MM.1S (cell line): ENCODE results near the gene HTN1.
"Not testable (repeated sequence)": the region's sequence is repeated elsewhere in the genome, so short reads cannot be mapped to it uniquely, and the experiment has no call there.

ENCODE experiments used
- DNase-seq: peaks from one replicate; pipeline ENCODE4 v3.0.0-alpha.2; 2015
- H2AFZ ChIP-seq: fragments of 300-600 bp; sonication (generic); 2 replicates; pipeline ENCODE4 v1.6.0; 2016; ENCODE audit warnings: antibody characterized with exemption, low read length
- H3F3A ChIP-seq: fragments of 300-600 bp; sonication (generic); 2 replicates; pipeline ENCODE4 v1.6.1; 2016; ENCODE audit warnings: mild to moderate bottlenecking, antibody characterized with exemption, low read length, moderate library complexity, mixed read lengths; ENCODE audit not compliant: insufficient read depth
- H3K27ac ChIP-seq: fragments of 300-600 bp; sonication (generic); 2 replicates; pipeline ENCODE4 v1.5.1; 2016; ENCODE audit warnings: mild to moderate bottlenecking, low read length
- H3K27me3 ChIP-seq: fragments of 300-600 bp; sonication (generic); replicated peaks from 2 replicates; pipeline ENCODE4 v1.6.0; 2016; ENCODE audit warnings: low read length; ENCODE audit not compliant: insufficient read depth
- H3K36me3 ChIP-seq: fragments of 300-600 bp; sonication (generic); replicated peaks from 2 replicates; pipeline ENCODE4 v1.6.1; 2016; ENCODE audit warnings: mild to moderate bottlenecking, low read length, mixed read lengths; ENCODE audit not compliant: insufficient read depth
- H3K4me1 ChIP-seq: fragments of 300-600 bp; sonication (generic); 2 replicates; pipeline ENCODE4 v1.6.1; 2016; ENCODE audit warnings: low read length, mixed read lengths
- H3K4me2 ChIP-seq: fragments of 300-600 bp; sonication (generic); 2 replicates; pipeline ENCODE4 v1.6.0; 2016; ENCODE audit warnings: low read depth, low read length
- H3K4me3 ChIP-seq: fragments of 300-600 bp; sonication (generic); 2 replicates; pipeline ENCODE4 v1.5.1; 2016; ENCODE audit warnings: low read length, mixed read lengths
- H3K79me2 ChIP-seq: fragments of 300-600 bp; sonication (generic); 2 replicates; pipeline ENCODE4 v1.6.1; 2016; ENCODE audit warnings: mixed run types, low read length, mixed read lengths
- H3K9ac ChIP-seq: fragments of 300-600 bp; sonication (generic); 2 replicates; pipeline ENCODE4 v1.6.1; 2016; ENCODE audit warnings: low read length, mixed read lengths
- H3K9me2 ChIP-seq: fragments of 300-600 bp; sonication (generic); replicated peaks from 2 replicates; pipeline ENCODE4 v1.6.1; 2016; ENCODE audit warnings: mild to moderate bottlenecking, low read length, mixed read lengths; ENCODE audit not compliant: insufficient read depth
- H3K9me3 ChIP-seq: fragments of 300-600 bp; sonication (generic); replicated peaks from 2 replicates; pipeline ENCODE4 v1.6.1; 2016; ENCODE audit warnings: mild to moderate bottlenecking, low read length, mixed read lengths; ENCODE audit not compliant: insufficient read depth
- H4K20me1 ChIP-seq: fragments of 300-600 bp; sonication (generic); 2 replicates; pipeline ENCODE4 v1.6.1; 2016; ENCODE audit warnings: mild to moderate bottlenecking, low read length, moderate library complexity, mixed read lengths; ENCODE audit not compliant: insufficient read depth
- EZH2 ChIP-seq: fragments of 300-600 bp; sonication (generic); optimal IDR thresholded peaks from 2 replicates; pipeline ENCODE3; 2017; ENCODE audit warnings: low read depth, mild to moderate bottlenecking, antibody characterized with exemption, low read length, mixed read lengths
- EZH2phosphoT487 ChIP-seq: fragments of 300-600 bp; sonication (generic); IDR thresholded peaks from 2 replicates; pipeline ENCODE4 v1.6.1; 2018; ENCODE audit warnings: antibody characterized with exemption, low read length
- TF ChIP-seq, protein P1 (sequence below): fragments of 300-600 bp; sonication (generic); IDR thresholded peaks from 2 replicates; pipeline ENCODE4 v1.5.1; 2016; ENCODE audit warnings: antibody characterized with exemption, low read length, mixed read lengths

HTN1 gene

DNA sequence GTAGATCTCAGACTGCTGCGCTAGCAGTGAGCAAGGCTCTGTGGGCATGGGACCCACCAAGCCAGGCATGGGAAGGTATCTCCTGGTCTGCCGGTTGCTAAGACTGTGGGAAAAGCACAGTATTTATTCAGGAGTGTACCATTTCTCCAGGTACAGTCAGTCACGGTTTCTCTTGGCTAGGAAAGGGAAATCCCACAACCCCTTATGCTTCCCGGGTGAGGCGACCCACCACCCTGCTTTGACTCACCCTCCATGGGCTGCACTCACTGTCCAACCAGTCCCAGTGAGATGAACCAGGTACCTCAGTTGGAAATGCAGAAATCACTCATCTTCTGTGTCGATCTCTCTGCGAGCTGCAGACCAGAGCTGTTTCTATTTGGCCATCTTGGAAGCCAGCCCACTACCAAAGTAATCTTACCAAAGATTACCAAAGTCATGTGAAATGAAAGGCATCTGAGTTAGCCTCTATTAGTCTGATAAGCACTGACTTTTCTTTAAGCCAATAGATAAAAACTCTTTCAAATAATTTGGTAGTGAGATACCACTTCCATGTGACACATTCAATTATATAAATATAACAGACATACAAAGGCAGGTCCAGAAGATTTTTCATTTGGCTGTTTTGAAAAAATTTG is 8.5 kb upstream of the HTN1 start:
- TF ChIP-seq, protein P1, sequence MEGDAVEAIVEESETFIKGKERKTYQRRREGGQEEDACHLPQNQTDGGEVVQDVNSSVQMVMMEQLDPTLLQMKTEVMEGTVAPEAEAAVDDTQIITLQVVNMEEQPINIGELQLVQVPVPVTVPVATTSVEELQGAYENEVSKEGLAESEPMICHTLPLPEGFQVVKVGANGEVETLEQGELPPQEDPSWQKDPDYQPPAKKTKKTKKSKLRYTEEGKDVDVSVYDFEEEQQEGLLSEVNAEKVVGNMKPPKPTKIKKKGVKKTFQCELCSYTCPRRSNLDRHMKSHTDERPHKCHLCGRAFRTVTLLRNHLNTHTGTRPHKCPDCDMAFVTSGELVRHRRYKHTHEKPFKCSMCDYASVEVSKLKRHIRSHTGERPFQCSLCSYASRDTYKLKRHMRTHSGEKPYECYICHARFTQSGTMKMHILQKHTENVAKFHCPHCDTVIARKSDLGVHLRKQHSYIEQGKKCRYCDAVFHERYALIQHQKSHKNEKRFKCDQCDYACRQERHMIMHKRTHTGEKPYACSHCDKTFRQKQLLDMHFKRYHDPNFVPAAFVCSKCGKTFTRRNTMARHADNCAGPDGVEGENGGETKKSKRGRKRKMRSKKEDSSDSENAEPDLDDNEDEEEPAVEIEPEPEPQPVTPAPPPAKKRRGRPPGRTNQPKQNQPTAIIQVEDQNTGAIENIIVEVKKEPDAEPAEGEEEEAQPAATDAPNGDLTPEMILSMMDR: no peak
- TF ChIP-seq EZH2phosphoT487: no peak
- TF ChIP-seq EZH2: no peak

DNA sequence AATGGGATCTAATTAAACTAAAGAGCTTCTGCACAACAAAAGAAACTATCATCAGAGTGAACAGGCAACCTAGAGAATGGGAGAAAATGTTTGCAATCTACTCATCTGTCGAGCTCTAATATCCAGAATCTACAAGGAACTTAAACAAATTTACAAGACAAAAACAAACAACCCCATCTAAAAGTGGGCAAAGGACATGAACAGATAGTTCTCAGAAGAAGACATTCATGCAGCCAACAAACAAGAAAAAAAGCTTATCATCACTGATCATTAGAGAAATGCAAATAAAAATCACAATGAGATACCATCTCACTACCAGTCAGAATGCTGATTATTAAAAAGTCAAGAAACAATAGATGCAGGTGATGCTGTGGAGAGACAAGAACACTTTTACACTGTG is 6.3 kb downstream of the HTN1 start:
- H3K27me3 ChIP-seq, H3K9me3 ChIP-seq, DNase-seq, H3K36me3 ChIP-seq, H2AFZ ChIP-seq, H3K9ac ChIP-seq, H3F3A ChIP-seq, H3K4me1 ChIP-seq, H3K27ac ChIP-seq, H3K9me2 ChIP-seq, H3K4me2 ChIP-seq, H3K4me3 ChIP-seq, H4K20me1 ChIP-seq, H3K79me2 ChIP-seq: not testable (repeated sequence)

More for the DNA sequence above, 8.5 kb upstream of the HTN1 start:
- Histone ChIP-seq H3K4me2 (no peak overlapping the region), H3K27me3 (no peaks in the 10 kb centered on the region), H2AFZ (no peak overlapping the region), H3K9me3 (no peaks in the 10 kb centered on the region), H3K27ac (no peak overlapping the region), H3K4me3 (no peak overlapping the region), H3K9me2 (no peaks in the 10 kb centered on the region), H4K20me1 (no peaks in the 10 kb centered on the region), H3F3A (no peaks in the 10 kb centered on the region), H3K4me1 (no peaks in the 10 kb centered on the region), H3K9ac (no peak overlapping the region), H3K36me3 (no peaks in the 10 kb centered on the region), H3K79me2 (no peaks in the 10 kb centered on the region)
- DNase-seq: no peak

DNA sequence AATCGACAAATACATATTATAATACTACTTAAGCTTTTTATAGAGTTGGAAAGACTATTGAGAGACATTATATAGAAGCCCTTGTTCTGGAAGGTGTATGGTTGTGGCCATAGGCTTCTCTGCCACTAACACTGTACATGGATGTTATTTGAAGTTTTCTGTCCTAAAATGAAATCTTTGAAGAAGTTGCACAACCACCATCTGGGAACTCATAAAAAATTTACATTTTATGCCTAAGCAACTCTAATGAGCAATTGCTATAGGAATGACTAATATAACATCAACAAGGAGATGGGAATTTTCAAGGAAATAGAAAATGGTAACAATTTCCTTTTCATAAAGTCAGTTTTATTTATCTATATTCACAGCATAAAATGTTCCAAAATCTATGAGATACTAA is 7.4 kb downstream of the HTN1 start:
- Histone ChIP-seq H3K27ac (no peak overlapping the region), H3K27me3 (no peaks in the 10 kb centered on the region), H3K4me3 (no peak overlapping the region), H3F3A (0 out of 2 replicates have a peak, but pooled peaks cover 6% of the 10 kb centered on the region), H3K4me2 (no peak overlapping the region), H3K9ac (no peak overlapping the region), H3K9me3 (no peaks in the 10 kb centered on the region), H3K79me2 (no peaks in the 10 kb centered on the region), H3K36me3 (no peaks in the 10 kb centered on the region), H2AFZ (no peak overlapping the region), H3K4me1 (peaks cover 11% of the 10 kb centered on the region), H3K9me2 (no peaks in the 10 kb centered on the region), H4K20me1 (no peaks in the 10 kb centered on the region)
- TF ChIP-seq EZH2 (no peak), EZH2phosphoT487 (no peak)
- TF ChIP-seq, protein P1: no peak
- DNase-seq: no peak

DNA sequence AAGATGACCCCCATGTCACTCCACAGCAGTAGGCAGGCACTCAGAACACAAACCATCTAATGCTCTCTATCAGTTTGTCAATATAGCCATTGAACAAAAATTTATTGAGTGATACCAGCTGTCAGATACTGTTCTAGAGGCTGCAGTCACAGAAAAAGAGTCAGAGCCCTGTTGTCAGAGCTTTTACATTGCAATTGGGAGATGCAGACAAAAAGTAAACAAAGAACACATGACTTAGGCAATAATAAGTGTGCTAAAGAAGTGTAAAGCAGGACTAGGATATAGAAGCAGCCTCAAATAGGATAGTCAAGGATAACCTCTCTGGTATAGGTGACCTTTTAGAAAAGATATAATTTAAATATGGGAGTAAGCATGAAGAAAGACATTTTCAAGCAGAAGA is 8.9 kb downstream of the HTN1 start:
- no peaks in the 10 kb centered on the region for H3K36me3 ChIP-seq
- no peaks in the 10 kb centered on the region for H3K9me2 ChIP-seq
- H3K79me2 ChIP-seq: no peaks in the 10 kb centered on the region
- TF ChIP-seq EZH2 (no peak), EZH2phosphoT487 (no peak)
- TF ChIP-seq, protein P1: no peak
- 0 out of 2 replicates have a peak, but pooled peaks cover 6% of the 10 kb centered on the region for H3F3A ChIP-seq
- no peak overlapping the region for H3K27ac ChIP-seq
- no peaks in the 10 kb centered on the region for H4K20me1 ChIP-seq
- H3K4me1 ChIP-seq: peaks cover 11% of the 10 kb centered on the region
- H2AFZ ChIP-seq: no peak overlapping the region
- H3K27me3 ChIP-seq: no peaks in the 10 kb centered on the region
- H3K9ac ChIP-seq: no peak overlapping the region
- DNase-seq: no peak
- no peaks in the 10 kb centered on the region for H3K9me3 ChIP-seq
- H3K4me3 ChIP-seq: no peak overlapping the region
- H3K4me2 ChIP-seq: no peak overlapping the region
